ENCODE results near the gene NHLRC3.

NHLRC3 gene

GRCh38 chr13:39034085-39034484, 4.2 kb upstream of the NHLRC3 start:
- H3K9ac ChIP-seq (ENCODE audit: insufficient read length, low read depth): no peak overlapping the region
- H3K27me3 ChIP-seq (ENCODE audit: insufficient read depth, insufficient read length): no peaks in the 10 kb centered on the region
- H3K9me3 ChIP-seq (ENCODE audit: insufficient read depth, low read length): no peaks in the 10 kb centered on the region
- H3K36me3 ChIP-seq (ENCODE audit: insufficient read depth, insufficient read length, low read length): peaks cover 28% of the 10 kb centered on the region
- no peak overlapping the region for H3K4me3 ChIP-seq (ENCODE audit: insufficient read length, low read depth)
- no peak for DNase-seq (ENCODE audit: low read depth, low spot score)
- no peak for TF ChIP-seq YY1 (IDR thresholded peaks at IDR 0.05; ENCODE audit: insufficient read depth, insufficient read length)
- TF ChIP-seq ZNF274 (IDR thresholded peaks at IDR 0.05; ENCODE audit: low read depth, low read length): no peak
- TF ChIP-seq SUZ12 (IDR thresholded peaks at IDR 0.05; ENCODE audit: extremely low read depth, insufficient read depth, insufficient read length): no peak
- no peaks in the 10 kb centered on the region for H3K4me1 ChIP-seq (ENCODE audit: insufficient read depth, insufficient read length)

- Histone ChIP-seq H3K9ac (ENCODE audit: insufficient read length, low read depth) (no peak overlapping the region), H3K4me1 (ENCODE audit: insufficient read depth, insufficient read length) (no peaks in the 10 kb centered on the region), H3K9me3 (ENCODE audit: insufficient read depth, low read length) (no peaks in the 10 kb centered on the region), H3K36me3 (ENCODE audit: insufficient read depth, insufficient read length, low read length) (peaks cover 22% of the 10 kb centered on the region), H3K27me3 (ENCODE audit: insufficient read depth, insufficient read length) (no peaks in the 10 kb centered on the region), H3K4me3 (ENCODE audit: insufficient read length, low read depth) (peak overlapping the region; percentile 74)
- no peak for TF ChIP-seq ZNF274 (IDR thresholded peaks at IDR 0.05; ENCODE audit: low read depth, low read length)
- TF ChIP-seq SUZ12 (IDR thresholded peaks at IDR 0.05; ENCODE audit: extremely low read depth, insufficient read depth, insufficient read length): no peak
- TF ChIP-seq YY1 (IDR thresholded peaks at IDR 0.05; ENCODE audit: insufficient read depth, insufficient read length): no peak
- DNase-seq (ENCODE audit: low read depth, low spot score): no peak
Measured at GRCh38 chr13:39035204-39035603, 3.1 kb upstream of the NHLRC3 start.

DNA sequence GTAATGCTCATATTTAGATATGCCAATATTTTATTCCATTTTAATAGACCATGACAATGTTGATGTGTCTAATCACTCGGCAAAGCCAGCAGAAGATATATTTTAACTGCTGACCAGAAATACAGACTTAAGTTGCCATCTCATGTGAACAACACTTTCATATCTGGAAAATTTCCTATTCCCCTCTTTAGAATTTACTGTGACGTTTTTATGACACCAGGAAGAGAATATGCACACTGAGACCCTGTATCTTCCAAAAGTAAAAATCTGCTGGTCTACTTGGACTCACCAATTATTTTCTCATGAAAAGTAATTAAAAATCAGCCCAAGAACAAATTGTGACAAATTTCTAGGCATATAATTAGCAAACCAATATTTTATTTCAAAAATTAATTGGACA, 2.5 kb upstream of the NHLRC3 start:
- TF ChIP-seq ZNF274 (IDR thresholded peaks at IDR 0.05; ENCODE audit: low read depth, low read length) (no peak), YY1 (IDR thresholded peaks at IDR 0.05; ENCODE audit: insufficient read depth, insufficient read length) (no peak), SUZ12 (IDR thresholded peaks at IDR 0.05; ENCODE audit: extremely low read depth, insufficient read depth, insufficient read length) (no peak)
- Histone ChIP-seq H3K4me1 (ENCODE audit: insufficient read depth, insufficient read length) (no peaks in the 10 kb centered on the region), H3K9ac (ENCODE audit: insufficient read length, low read depth) (peak overlapping the region; percentile 22), H3K27me3 (ENCODE audit: insufficient read depth, insufficient read length) (no peaks in the 10 kb centered on the region), H3K9me3 (ENCODE audit: insufficient read depth, low read length) (no peaks in the 10 kb centered on the region), H3K4me3 (ENCODE audit: insufficient read length, low read depth) (peak overlapping the region; percentile 74), H3K36me3 (ENCODE audit: insufficient read depth, insufficient read length, low read length) (peaks cover 16% of the 10 kb centered on the region)
- no peak for DNase-seq (ENCODE audit: low read depth, low spot score)

DNA sequence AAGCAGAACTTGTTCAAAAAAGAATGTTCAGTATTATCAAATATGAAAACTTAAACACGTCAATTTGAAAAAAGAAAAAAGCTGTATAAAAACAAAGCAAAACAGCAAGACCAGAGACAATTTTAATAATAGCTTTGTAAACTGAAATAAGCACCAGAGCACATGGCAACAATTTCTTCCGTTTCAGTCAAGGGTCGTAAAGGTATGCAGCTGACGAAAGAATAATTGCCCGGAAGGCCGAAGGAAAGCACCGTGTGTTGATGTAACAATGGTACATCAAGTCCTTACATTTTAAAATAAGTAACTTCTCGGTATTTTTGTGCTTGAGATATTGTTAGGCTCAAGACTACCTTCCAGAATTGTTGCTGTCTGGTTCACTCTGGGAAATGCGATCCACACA, 2.0 kb upstream of the NHLRC3 start:
- Histone ChIP-seq H3K4me1 (ENCODE audit: insufficient read depth, insufficient read length) (no peaks in the 10 kb centered on the region), H3K9me3 (ENCODE audit: insufficient read depth, low read length) (no peaks in the 10 kb centered on the region), H3K9ac (ENCODE audit: insufficient read length, low read depth) (peak overlapping the region; percentile 87), H3K4me3 (ENCODE audit: insufficient read length, low read depth) (peak overlapping the region; percentile 74), H3K36me3 (ENCODE audit: insufficient read depth, insufficient read length, low read length) (peaks cover 14% of the 10 kb centered on the region), H3K27me3 (ENCODE audit: insufficient read depth, insufficient read length) (no peaks in the 10 kb centered on the region)
- no peak for DNase-seq (ENCODE audit: low read depth, low spot score)
- TF ChIP-seq SUZ12 (IDR thresholded peaks at IDR 0.05; ENCODE audit: extremely low read depth, insufficient read depth, insufficient read length) (no peak), ZNF274 (IDR thresholded peaks at IDR 0.05; ENCODE audit: low read depth, low read length) (no peak), YY1 (IDR thresholded peaks at IDR 0.05; ENCODE audit: insufficient read depth, insufficient read length) (no peak)

GRCh38 chr13:39037410-39037879, 811 bp upstream of the NHLRC3 start:
- TF ChIP-seq SUZ12 (IDR thresholded peaks at IDR 0.05; ENCODE audit: extremely low read depth, insufficient read depth, insufficient read length) (no peak), ZNF274 (IDR thresholded peaks at IDR 0.05; ENCODE audit: low read depth, low read length) (no peak), YY1 (IDR thresholded peaks at IDR 0.05; ENCODE audit: insufficient read depth, insufficient read length) (no peak)
- no peak for DNase-seq (ENCODE audit: low read depth, low spot score)
- H3K36me3 ChIP-seq (ENCODE audit: insufficient read depth, insufficient read length, low read length): peaks cover 3% of the 10 kb centered on the region
- H3K4me3 ChIP-seq (ENCODE audit: insufficient read length, low read depth): peak overlapping the region; percentile 74
- no peaks in the 10 kb centered on the region for H3K4me1 ChIP-seq (ENCODE audit: insufficient read depth, insufficient read length)
- no peaks in the 10 kb centered on the region for H3K9me3 ChIP-seq (ENCODE audit: insufficient read depth, low read length)
- H3K9ac ChIP-seq (ENCODE audit: insufficient read length, low read depth): peak overlapping the region; percentile 87
- no peaks in the 10 kb centered on the region for H3K27me3 ChIP-seq (ENCODE audit: insufficient read depth, insufficient read length)

- DNase-seq (ENCODE audit: low read depth, low spot score): no peak
Measured at GRCh38 chr13:39038569-39039030, 344 bp downstream of the NHLRC3 start.

GRCh38 chr13:39039041-39039440, 785 bp downstream of the NHLRC3 start:
- no peaks in the 10 kb centered on the region for H3K27me3 ChIP-seq (ENCODE audit: insufficient read depth, insufficient read length)

More at GRCh38 chr13:39038569-39039030, 344 bp downstream of the NHLRC3 start:
- TF ChIP-seq ZNF274 (IDR thresholded peaks at IDR 0.05; ENCODE audit: low read depth, low read length) (no peak), YY1 (IDR thresholded peaks at IDR 0.05; ENCODE audit: insufficient read depth, insufficient read length) (no peak), SUZ12 (IDR thresholded peaks at IDR 0.05; ENCODE audit: extremely low read depth, insufficient read depth, insufficient read length) (no peak)
- H3K4me3 ChIP-seq (ENCODE audit: insufficient read length, low read depth): peak overlapping the region; percentile 74
- peak overlapping the region; percentile 87 for H3K9ac ChIP-seq (ENCODE audit: insufficient read length, low read depth)
- no peaks in the 10 kb centered on the region for H3K36me3 ChIP-seq (ENCODE audit: insufficient read depth, insufficient read length, low read length)
- no peaks in the 10 kb centered on the region for H3K4me1 ChIP-seq (ENCODE audit: insufficient read depth, insufficient read length)
- no peaks in the 10 kb centered on the region for H3K9me3 ChIP-seq (ENCODE audit: insufficient read depth, low read length)
- H3K27me3 ChIP-seq (ENCODE audit: insufficient read depth, insufficient read length): no peaks in the 10 kb centered on the region

More at GRCh38 chr13:39039041-39039440, 785 bp downstream of the NHLRC3 start:
- no peak for DNase-seq (ENCODE audit: low read depth, low spot score)
- peak overlapping the region; percentile 74 for H3K4me3 ChIP-seq (ENCODE audit: insufficient read length, low read depth)
- no peaks in the 10 kb centered on the region for H3K9me3 ChIP-seq (ENCODE audit: insufficient read depth, low read length)
- no peak for TF ChIP-seq ZNF274 (IDR thresholded peaks at IDR 0.05; ENCODE audit: low read depth, low read length)
- no peak for TF ChIP-seq YY1 (IDR thresholded peaks at IDR 0.05; ENCODE audit: insufficient read depth, insufficient read length)
- no peak for TF ChIP-seq SUZ12 (IDR thresholded peaks at IDR 0.05; ENCODE audit: extremely low read depth, insufficient read depth, insufficient read length)
- H3K36me3 ChIP-seq (ENCODE audit: insufficient read depth, insufficient read length, low read length): no peaks in the 10 kb centered on the region
- H3K9ac ChIP-seq (ENCODE audit: insufficient read length, low read depth): peak overlapping the region; percentile 87
- H3K4me1 ChIP-seq (ENCODE audit: insufficient read depth, insufficient read length): no peaks in the 10 kb centered on the region
